ENCODE measurements around the gene LBX1.

The LBX1 gene

DNA sequence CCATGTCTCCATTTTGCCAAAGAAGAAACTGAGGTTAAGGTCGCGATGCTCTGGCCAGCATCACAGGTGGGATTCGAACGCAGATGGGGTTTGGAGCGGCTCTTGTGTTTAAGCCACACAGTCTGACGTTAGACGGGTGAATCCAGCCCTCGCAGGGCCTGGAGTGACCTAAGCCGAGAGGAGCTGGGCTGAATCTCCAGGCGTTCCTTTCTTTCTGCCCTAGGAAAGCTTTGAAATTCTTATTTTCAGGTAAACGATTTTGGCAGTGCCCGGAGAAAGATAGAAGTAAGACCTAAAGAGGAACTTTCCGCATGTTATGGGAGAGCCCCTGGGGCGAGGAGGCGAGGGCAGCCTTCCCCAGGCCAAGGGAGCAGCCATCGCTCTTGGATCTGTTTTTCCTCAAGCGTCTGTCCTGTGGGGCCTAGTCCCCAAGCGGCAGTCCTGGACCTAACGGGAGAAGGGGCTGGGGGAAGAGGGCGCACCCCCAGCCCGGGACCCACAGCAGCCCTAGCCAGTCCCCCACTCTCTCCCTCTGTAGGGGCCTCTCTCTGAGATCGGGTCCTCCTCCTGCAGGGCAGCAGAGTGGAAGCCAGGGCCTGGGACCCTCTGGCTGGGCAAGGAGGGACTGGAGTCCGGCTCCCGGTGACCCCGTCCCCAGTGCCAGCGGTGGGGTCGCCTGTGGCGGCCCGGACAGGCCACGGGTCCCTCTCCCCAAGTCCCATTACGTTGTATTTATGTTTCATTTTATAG, 8.9 kb upstream of the LBX1 start:
- Histone ChIP-seq H3K27ac (ENCODE audit: low read length) (no peak overlapping the region), H3K4me1 (ENCODE audit: control insufficient read depth, low read depth, low read length) (peaks cover 3% of the 10 kb centered on the region), H3K36me3 (ENCODE audit: control insufficient read depth, low read depth, low read length) (no peaks in the 10 kb centered on the region), H3K9ac (ENCODE audit: low read length) (no peak overlapping the region), H3K27me3 (ENCODE audit: control insufficient read depth, insufficient read depth, low read length) (peaks cover 98% of the 10 kb centered on the region), H3K9me3 (ENCODE audit: control insufficient read depth, low read depth, low read length) (no peaks in the 10 kb centered on the region), H3K4me3 (ENCODE audit: low read length) (no peak overlapping the region)

DNA sequence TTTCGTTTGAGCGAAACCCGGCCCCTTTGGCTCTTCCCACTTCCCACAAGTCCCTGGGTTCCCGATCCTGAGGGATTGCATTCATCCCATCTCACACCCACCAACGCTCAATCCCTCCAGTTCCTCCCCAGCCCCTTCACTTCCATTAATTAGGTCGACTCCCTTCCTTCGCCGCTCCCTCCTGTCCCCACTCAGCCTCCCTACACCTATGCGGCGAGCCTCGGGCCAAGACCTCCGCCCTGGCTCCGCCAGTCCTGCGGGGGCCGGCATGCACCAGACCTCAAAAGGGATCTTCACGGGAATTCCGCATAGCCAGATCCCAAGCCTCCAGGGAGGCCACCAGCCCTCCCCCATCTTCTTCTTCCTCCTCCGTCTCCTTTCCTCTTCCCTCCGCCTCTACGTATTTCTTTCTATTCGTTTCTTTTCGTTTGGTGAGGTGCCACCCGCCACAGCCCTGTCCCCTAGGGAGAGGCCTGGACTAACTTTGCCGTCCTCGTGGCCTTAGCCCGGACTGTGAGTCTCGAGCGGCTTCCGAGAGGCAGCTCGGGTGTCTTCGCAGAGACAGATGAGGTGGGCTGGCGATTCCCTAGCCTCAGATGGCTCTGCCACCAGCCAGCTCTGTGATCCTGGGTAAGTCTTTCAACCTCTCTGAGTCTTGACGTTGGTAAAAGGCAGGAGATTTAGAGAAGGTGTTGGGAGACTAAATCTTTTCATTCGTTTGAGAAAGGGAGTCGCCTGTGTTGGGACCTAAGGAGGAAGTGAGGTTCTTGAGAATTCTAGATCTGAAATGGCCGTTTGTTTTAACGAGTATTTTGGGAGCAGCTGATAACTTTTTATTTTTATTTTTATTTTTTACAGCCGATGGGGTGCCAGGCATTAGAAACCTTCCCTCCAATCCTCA, 8.1 kb upstream of the LBX1 start:
- peak overlapping the region; percentile 52 for H3K4me3 ChIP-seq (ENCODE audit: low read length)

DNA sequence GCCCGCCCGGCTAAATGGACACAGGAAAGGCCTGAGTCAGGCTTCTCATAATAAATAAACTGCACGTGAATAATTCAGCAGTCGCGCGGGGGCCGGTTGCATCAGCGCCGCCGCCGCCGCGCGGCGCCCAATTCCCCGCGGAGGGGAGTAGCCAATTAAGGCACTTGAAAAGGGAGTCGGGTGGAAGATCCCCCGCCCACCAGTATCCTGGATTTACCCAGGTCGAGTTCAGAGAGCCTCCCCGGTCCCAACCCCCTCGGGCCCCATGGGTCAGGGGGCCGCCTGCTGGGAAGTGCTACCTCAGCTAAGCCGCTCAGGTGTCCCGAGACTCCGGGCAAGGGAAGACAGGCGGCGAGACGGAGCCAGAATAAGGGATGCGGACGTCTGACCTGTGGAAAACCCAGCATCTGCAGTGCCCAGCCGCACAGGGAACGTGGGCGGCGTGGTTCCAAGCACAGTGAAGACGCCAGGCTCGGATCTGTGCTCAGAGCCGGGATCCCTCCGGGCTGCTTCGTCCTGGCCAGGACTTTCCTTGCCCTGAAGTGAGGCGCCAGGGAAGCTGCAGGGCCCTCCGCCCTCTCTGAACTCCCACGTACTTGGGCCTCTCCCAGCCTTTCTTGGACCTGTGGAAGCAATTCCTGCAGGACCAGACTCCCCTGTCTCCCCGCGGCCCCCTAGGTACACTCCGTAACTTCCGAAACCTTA, 7.3 kb upstream of the LBX1 start:
- H3K9ac ChIP-seq (ENCODE audit: low read length): no peak overlapping the region
- H3K36me3 ChIP-seq (ENCODE audit: control insufficient read depth, low read depth, low read length): no peaks in the 10 kb centered on the region
- no peaks in the 10 kb centered on the region for H3K9me3 ChIP-seq (ENCODE audit: control insufficient read depth, low read depth, low read length)
- peak overlapping the region; percentile 52 for H3K4me3 ChIP-seq (ENCODE audit: low read length)
- H3K4me1 ChIP-seq (ENCODE audit: control insufficient read depth, low read depth, low read length): peaks cover 3% of the 10 kb centered on the region
- peaks cover 100% of the 10 kb centered on the region for H3K27me3 ChIP-seq (ENCODE audit: control insufficient read depth, insufficient read depth, low read length)
- no peak overlapping the region for H3K27ac ChIP-seq (ENCODE audit: low read length)

More for the DNA sequence above, 8.1 kb upstream of the LBX1 start:
- Histone ChIP-seq H3K27me3 (ENCODE audit: control insufficient read depth, insufficient read depth, low read length) (peaks cover 99% of the 10 kb centered on the region), H3K9me3 (ENCODE audit: control insufficient read depth, low read depth, low read length) (no peaks in the 10 kb centered on the region), H3K4me1 (ENCODE audit: control insufficient read depth, low read depth, low read length) (peaks cover 3% of the 10 kb centered on the region), H3K36me3 (ENCODE audit: control insufficient read depth, low read depth, low read length) (no peaks in the 10 kb centered on the region), H3K27ac (ENCODE audit: low read length) (no peak overlapping the region), H3K9ac (ENCODE audit: low read length) (no peak overlapping the region)

DNA sequence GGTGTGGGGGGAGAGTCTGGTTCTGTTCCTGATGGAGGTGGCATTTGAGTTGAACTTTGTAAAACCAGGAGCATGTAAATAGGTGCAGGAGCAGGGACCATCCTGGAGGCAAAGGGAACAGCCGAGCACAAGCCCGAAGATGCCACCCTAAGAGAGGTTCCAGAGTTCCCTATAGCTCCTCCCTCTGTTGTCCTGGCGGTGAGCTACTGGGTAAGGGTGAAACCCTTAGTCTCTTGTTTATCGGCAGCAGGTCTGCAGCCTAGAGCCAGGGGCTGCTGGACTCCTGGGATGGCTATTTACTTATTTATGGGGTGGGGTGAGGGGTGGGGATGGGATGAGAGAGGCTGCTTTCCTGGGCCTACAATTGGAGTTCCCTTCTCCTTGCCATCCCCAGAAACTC, 6.5 kb upstream of the LBX1 start:
- H3K9ac ChIP-seq (ENCODE audit: low read length): no peak overlapping the region
- peaks cover 3% of the 10 kb centered on the region for H3K4me1 ChIP-seq (ENCODE audit: control insufficient read depth, low read depth, low read length)
- H3K36me3 ChIP-seq (ENCODE audit: control insufficient read depth, low read depth, low read length): no peaks in the 10 kb centered on the region
- no peak overlapping the region for H3K27ac ChIP-seq (ENCODE audit: low read length)
- no peaks in the 10 kb centered on the region for H3K9me3 ChIP-seq (ENCODE audit: control insufficient read depth, low read depth, low read length)
- H3K4me3 ChIP-seq (ENCODE audit: low read length): peak overlapping the region; percentile 52
- peaks cover 100% of the 10 kb centered on the region for H3K27me3 ChIP-seq (ENCODE audit: control insufficient read depth, insufficient read depth, low read length)

DNA sequence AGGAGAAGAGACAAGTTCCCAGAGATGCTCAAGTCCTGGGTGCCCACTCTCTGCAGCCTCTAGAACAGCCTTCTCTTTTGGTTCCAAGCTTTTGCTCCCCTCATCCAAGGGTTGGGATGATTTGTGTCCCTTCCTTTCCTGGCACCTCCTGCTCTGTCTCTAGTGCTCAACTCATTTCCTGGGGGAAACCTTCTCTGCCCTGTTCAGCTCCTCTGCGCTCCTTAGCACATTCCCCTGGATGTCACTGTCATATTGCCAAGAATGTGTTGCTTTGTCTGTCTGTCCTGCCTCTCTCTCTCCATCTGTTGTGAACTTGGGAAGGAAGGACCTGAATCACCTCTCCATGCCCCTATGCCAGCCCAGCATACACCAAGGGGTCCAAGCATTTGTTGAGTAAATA, 5.1 kb upstream of the LBX1 start:
- Histone ChIP-seq H3K36me3 (ENCODE audit: control insufficient read depth, low read depth, low read length) (no peaks in the 10 kb centered on the region), H3K4me1 (ENCODE audit: control insufficient read depth, low read depth, low read length) (peaks cover 3% of the 10 kb centered on the region), H3K4me3 (ENCODE audit: low read length) (no peak overlapping the region), H3K9me3 (ENCODE audit: control insufficient read depth, low read depth, low read length) (no peaks in the 10 kb centered on the region), H3K27me3 (ENCODE audit: control insufficient read depth, insufficient read depth, low read length) (peaks cover 100% of the 10 kb centered on the region), H3K9ac (ENCODE audit: low read length) (no peak overlapping the region), H3K27ac (ENCODE audit: low read length) (no peak overlapping the region)

DNA sequence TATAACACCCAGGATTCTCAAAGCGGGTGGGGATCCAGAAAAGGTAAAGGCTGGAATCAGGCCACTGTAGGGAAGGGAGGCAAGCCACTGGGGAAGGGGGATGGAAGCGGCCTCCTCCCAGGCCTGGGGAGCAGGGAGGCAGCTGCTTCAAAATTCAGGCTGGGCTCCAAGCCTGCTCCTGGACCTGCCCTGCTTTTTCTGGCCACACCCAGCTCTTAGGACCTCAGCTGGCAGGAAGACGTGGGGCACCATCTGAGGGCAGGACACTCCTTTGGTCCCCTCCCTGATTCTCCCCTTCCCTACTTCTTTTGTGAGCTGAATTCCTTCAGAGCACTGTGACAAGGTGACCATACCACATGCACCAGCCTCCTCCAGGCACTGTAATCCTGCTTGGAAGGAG, 4.6 kb upstream of the LBX1 start:
- no peak overlapping the region for H3K9ac ChIP-seq (ENCODE audit: low read length)
- no peak overlapping the region for H3K27ac ChIP-seq (ENCODE audit: low read length)
- no peaks in the 10 kb centered on the region for H3K36me3 ChIP-seq (ENCODE audit: control insufficient read depth, low read depth, low read length)
- H3K4me1 ChIP-seq (ENCODE audit: control insufficient read depth, low read depth, low read length): peaks cover 3% of the 10 kb centered on the region
- H3K9me3 ChIP-seq (ENCODE audit: control insufficient read depth, low read depth, low read length): no peaks in the 10 kb centered on the region
- no peak overlapping the region for H3K4me3 ChIP-seq (ENCODE audit: low read length)
- H3K27me3 ChIP-seq (ENCODE audit: control insufficient read depth, insufficient read depth, low read length): peaks cover 100% of the 10 kb centered on the region

DNA sequence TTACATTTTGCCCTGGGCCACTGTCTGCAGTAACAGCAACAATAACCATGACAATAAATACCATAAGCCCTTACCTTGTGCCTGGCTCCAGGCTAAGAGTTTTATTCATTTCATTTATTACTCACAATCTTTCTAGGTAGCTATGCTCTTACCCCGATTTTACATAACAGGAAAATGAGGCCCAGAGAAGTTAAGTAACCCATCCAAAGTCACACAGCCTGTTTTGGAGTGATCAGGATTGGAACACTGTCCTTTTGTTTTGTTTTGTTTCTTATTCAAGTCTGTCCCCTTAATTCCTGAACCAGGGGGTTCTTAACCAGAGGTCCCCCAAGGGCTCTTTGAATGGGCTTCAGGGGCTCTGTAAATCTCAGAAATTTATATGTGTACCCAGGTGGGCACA, 4.2 kb upstream of the LBX1 start:
- H3K27me3 ChIP-seq (ENCODE audit: control insufficient read depth, insufficient read depth, low read length): peaks cover 100% of the 10 kb centered on the region
- H3K36me3 ChIP-seq (ENCODE audit: control insufficient read depth, low read depth, low read length): no peaks in the 10 kb centered on the region
- no peaks in the 10 kb centered on the region for H3K9me3 ChIP-seq (ENCODE audit: control insufficient read depth, low read depth, low read length)
- no peak overlapping the region for H3K4me3 ChIP-seq (ENCODE audit: low read length)
- H3K4me1 ChIP-seq (ENCODE audit: control insufficient read depth, low read depth, low read length): peaks cover 3% of the 10 kb centered on the region
- H3K27ac ChIP-seq (ENCODE audit: low read length): no peak overlapping the region
- no peak overlapping the region for H3K9ac ChIP-seq (ENCODE audit: low read length)

DNA sequence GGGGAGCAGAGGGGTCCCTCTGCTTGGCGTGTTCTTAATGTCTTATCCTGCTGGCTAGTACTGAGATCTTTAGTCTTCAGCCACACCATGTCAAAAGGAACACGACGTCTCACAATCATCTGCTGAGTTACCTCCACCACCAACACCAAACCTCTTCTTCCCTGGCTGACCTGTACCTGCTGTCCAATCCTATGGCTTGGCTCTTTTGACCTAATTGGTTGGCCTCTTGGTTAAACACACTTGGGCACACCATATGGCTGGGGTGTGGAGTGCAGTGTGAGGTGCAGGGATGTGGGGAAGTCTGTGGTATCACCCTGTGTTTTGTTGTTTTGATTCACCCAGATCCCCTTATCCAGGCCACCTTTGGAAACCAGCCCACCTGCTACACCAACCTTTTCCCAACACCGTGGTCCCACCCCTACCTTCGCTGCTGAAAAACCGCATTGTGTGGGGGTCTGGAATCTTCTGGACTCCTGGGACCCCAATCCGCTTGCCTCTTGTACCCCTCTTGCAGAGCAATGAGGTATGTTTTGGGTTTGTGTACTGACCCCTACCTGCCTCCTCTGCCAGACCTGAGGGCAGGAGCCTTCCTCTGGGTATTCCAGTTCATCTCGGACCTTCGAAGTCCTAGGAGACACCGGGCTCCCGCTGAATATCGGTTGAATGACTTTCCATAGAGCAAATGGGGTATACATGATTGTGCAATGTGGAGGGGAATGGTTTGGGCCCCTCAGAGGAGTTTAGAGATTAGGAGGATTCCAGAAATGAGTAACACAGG, 2.8 kb upstream of the LBX1 start:
- H3K9me3 ChIP-seq (ENCODE audit: control insufficient read depth, low read depth, low read length): no peaks in the 10 kb centered on the region
- no peaks in the 10 kb centered on the region for H3K36me3 ChIP-seq (ENCODE audit: control insufficient read depth, low read depth, low read length)
- H3K4me3 ChIP-seq (ENCODE audit: low read length): no peak overlapping the region
- H3K27me3 ChIP-seq (ENCODE audit: control insufficient read depth, insufficient read depth, low read length): peaks cover 100% of the 10 kb centered on the region
- no peaks in the 10 kb centered on the region for H3K4me1 ChIP-seq (ENCODE audit: control insufficient read depth, low read depth, low read length)
- no peak overlapping the region for H3K9ac ChIP-seq (ENCODE audit: low read length)
- no peak overlapping the region for H3K27ac ChIP-seq (ENCODE audit: low read length)

DNA sequence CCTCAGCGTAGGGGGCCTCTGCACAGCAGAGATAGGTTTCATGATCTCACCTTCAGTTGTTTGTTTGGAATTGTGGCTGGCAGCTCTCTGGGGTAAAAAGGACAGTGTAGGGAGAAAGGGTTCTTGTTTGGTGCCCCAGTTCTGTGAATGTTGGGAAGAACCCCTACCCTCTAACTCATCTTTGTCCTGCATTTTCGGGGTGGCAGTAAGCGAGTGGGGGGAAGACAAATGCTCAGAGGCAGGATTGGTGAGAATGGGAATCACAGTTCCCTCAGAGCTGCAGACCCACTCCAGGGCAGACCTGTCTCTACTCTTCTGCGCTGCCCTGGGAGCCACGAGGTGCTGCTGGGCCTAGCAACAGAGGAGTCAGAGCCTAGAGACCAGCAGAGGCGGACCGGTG, 1.8 kb upstream of the LBX1 start:
- no peaks in the 10 kb centered on the region for H3K9me3 ChIP-seq (ENCODE audit: control insufficient read depth, low read depth, low read length)
- H3K4me3 ChIP-seq (ENCODE audit: low read length): no peak overlapping the region
- no peaks in the 10 kb centered on the region for H3K36me3 ChIP-seq (ENCODE audit: control insufficient read depth, low read depth, low read length)
- peaks cover 100% of the 10 kb centered on the region for H3K27me3 ChIP-seq (ENCODE audit: control insufficient read depth, insufficient read depth, low read length)
- no peak overlapping the region for H3K27ac ChIP-seq (ENCODE audit: low read length)
- H3K4me1 ChIP-seq (ENCODE audit: control insufficient read depth, low read depth, low read length): no peaks in the 10 kb centered on the region
- no peak overlapping the region for H3K9ac ChIP-seq (ENCODE audit: low read length)

DNA sequence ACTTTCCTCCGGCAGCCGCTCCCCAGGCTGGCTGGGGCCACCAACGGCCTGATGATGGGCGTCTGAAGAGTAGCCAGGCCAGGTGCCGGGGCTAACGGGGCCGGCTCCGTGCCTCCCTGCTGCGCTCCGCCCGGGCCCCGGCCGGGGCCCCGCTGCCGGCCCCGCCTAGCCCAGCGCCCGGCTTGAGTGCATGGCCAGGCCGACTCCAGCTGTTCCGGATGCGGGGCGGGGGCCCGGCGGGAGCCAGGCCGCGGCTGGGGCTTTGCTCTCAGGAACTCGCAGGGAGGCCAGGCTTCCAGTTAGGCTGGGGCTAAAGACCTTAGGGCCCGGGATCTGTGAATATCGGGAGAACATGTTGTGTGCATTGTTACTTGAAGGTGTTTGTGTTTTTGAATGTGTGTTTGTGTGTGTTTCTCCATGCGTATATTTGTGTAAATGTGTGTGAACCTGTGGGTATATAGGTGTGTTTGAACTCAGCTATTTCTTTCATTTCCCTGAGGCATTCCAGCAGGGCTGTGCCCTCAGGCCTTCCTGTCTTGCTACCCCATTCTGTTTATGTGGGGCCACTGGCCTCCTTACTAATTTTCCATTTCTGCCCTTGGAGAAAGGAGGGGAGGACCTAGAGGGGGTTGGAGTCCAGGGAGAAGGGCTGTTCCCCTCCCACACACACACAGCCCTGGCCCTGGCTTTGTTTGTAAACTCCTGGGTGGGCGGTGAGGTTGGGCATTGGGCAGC, 1.1 kb upstream of the LBX1 start:
- Histone ChIP-seq H3K27ac (ENCODE audit: low read length) (no peak overlapping the region), H3K9me3 (ENCODE audit: control insufficient read depth, low read depth, low read length) (no peaks in the 10 kb centered on the region), H3K4me1 (ENCODE audit: control insufficient read depth, low read depth, low read length) (peaks cover 3% of the 10 kb centered on the region), H3K27me3 (ENCODE audit: control insufficient read depth, insufficient read depth, low read length) (peaks cover 100% of the 10 kb centered on the region), H3K4me3 (ENCODE audit: low read length) (no peak overlapping the region), H3K36me3 (ENCODE audit: control insufficient read depth, low read depth, low read length) (no peaks in the 10 kb centered on the region), H3K9ac (ENCODE audit: low read length) (no peak overlapping the region)
